Motor neuron (in vitro differentiated cells): ENCODE results near the gene AP1S1. TPM values are rescaled to one million over a fixed set of nuclear protein-coding genes. Genes with fewer than 3 reads are reported as not detected.

Source experiments
- ATAC-seq, 8 experiments: fragments of 200-7000 bp; cut with Tn5 transposase; replicated peaks in 6 of 8; 2 replicates each; pipeline ENCODE4 v1.8.0; 2021; ENCODE audit warnings: mild to moderate bottlenecking in 8 of 8, moderate library complexity in 8 of 8
- H3K27ac ChIP-seq, 2 donors: fragments of 250-450 bp; sonication (Bioruptor Pico); 2 replicates each; pipeline ENCODE4 v1.9.0; 2021; ENCODE audit warnings: antibody characterized with exemption in 2 of 2, mild to moderate bottlenecking in 2 of 2, moderate library complexity in 1 of 2
- H3K4me1 ChIP-seq, 2 donors: fragments of 250-450 bp; sonication (Bioruptor Pico); replicated peaks in 1 of 2; 2 replicates each; pipeline ENCODE4 v1.6.1; 2021; ENCODE audit warnings: antibody characterized with exemption in 2 of 2, mild to moderate bottlenecking in 2 of 2, moderate library complexity in 1 of 2
- H3K4me3 ChIP-seq, 5 donors: fragments of 250-450 bp; sonication (Bioruptor Pico); 2 replicates each; pipeline ENCODE4 v1.9.0; 2021; ENCODE audit warnings: antibody characterized with exemption in 5 of 5, mild to moderate bottlenecking in 5 of 5, moderate library complexity in 4 of 5
- WGBS, 10 experiments: fragments of 450-650 bp; shearing (Covaris generic); methylation state at CpG; one replicate each; pipeline ENCODE4 v1.0.0; 2022; 5-methylcytosine and 5-hydroxymethylcytosine counted together
- in situ Hi-C, 9 experiments: fragments of 400-800 bp; cut with MboI; loops; one replicate each; pipeline ENCODE4 v1.15.0; 2021; ENCODE audit warnings: low sequenced_read_pairs in 9 of 9, low pct_unique_long_range_greater_than_20kb in 2 of 9; ENCODE audit not compliant: unreplicated experiment in 9 of 9
- total RNA-seq, 8 experiments: library from RNA; unstranded; fragments of 300-600 nt; gene quantifications; 2 replicates each; pipeline versions ENCODE4 v1.2.3 to v1.2.4, GENCODE V29; 2022

The AP1S1 gene
- total RNA-seq, 8 experiments from 2014 or later, result 46.8 to 135 (median 77.0) TPM

DNA sequence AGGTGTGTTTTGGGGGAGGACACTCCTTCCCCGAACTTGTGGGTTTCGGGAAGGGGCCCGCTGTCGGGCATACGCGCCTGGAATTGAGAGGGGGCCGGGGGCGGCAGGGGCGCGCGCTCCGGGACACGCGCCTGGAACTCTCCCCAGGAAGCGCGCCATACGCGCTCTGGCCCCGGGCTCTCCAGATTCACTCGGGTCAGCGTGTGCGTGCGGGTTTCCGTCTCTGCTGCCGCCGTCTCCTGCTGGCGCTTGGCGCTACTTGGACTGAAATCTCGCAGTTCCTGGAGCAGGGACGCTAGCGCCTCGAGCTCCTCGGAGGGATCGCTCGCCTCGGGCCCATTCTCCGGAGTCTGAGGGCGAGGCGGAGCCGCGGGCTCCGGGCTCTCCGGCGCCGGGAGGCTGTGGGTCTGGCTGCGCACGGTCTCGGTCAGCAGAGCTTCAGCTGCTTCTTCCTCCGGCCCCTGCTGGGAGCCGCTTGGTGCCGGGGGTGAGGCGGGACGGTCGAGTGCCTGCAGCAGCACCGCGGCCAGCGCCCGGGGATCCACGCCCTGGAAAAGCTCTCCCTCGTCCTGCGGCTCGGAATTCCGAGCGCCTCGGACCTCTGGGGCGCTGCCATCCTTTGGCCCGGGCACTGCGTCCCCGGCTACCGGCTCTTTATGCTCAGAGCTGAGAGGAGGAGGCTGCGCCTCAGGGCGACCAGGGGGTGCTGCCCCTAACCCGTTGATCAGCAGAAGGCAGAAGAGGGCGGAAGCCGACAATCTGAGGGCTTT, 10.0 kb downstream of the AP1S1 start:
- Histone ChIP-seq H3K4me3 (peak overlapping the region; percentile 41 to 85 (median 47)), H3K27ac (peak overlapping the region; percentile 91 to 94)
- WGBS, 10 experiments, result 0 to 40% (median 0%) methylated on average over 1 to 22 of the region's 75 CpGs; no CpG with 5 or more reads in 4 of the 10 experiments

DNA sequence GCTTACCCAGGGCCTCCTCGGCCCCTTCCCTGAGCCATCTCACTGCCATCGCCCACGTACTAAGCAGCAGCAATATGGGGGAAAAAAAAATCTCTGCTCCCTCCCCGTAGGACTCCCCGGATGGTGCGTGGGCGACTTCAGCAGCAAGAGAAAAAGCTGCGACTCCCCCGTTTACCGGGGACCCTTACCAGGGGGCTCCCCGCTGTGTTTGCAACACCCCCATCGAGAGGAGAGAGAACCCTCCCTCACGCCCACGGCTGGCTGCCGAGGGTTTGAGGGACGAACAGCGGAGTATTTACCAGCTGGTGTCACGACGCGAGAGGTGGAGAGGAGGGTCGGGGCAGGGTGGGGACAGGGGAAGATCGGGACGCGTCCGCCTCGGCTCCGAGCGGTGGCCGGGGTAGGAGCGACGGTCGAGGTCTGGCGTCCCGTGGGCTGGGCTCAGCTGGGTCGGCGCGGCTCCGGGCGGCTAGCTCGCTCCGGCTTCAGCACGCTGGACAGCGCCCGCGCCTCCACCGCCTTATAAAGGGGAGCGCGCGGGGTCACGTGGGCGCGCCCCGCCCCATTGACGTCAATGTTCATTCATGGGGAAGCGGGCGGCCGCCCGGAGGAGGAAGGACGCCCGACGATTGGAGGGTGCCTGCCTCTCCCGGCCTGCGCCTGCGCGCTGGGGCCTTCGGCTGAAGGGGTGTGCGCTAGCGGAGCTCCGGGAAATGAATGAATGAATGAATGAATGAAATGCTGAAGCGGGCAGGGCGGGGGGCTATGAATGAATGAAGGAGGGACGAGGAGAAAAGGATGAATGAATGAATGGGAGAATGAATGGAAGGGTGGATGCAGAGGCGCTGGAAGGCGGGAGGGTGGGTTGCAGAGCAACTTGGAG, 11.0 kb downstream of the AP1S1 start, which contains the start of gene VGF:
Gene VGF, minus strand, starts transcription at position 495 of the 883 bp plus-strand sequence. CDS start 726 bp downstream, outside the sequence.
- peak within 1 kb of the TSS; percentile 5 to 94 for H3K27ac ChIP-seq
- peak within 1 kb of the TSS; percentile 41 to 85 (median 47) for H3K4me3 ChIP-seq
- ATAC-seq, result peak; percentile 46 to 77 (median 56)
- in situ Hi-C loops, result no loop called here
- H3K4me1 ChIP-seq, result peaks cover 34 to 37% of the 10 kb centered on the region in 2 donors
- 0 to 27% (median 3%) methylated on average over 2 to 21 of the region's 74 CpGs; no CpG with 5 or more reads in 5 of the 10 experiments for WGBS, 10 experiments

More for the DNA sequence above, 10.0 kb downstream of the AP1S1 start:
- H3K4me1 ChIP-seq, result peaks cover 25 to 29% of the 10 kb centered on the region in 2 donors
- ATAC-seq, result peak in 3 of 8 experiments; percentile 13 to 30 (median 23)
- in situ Hi-C loops, result no loop called here

DNA sequence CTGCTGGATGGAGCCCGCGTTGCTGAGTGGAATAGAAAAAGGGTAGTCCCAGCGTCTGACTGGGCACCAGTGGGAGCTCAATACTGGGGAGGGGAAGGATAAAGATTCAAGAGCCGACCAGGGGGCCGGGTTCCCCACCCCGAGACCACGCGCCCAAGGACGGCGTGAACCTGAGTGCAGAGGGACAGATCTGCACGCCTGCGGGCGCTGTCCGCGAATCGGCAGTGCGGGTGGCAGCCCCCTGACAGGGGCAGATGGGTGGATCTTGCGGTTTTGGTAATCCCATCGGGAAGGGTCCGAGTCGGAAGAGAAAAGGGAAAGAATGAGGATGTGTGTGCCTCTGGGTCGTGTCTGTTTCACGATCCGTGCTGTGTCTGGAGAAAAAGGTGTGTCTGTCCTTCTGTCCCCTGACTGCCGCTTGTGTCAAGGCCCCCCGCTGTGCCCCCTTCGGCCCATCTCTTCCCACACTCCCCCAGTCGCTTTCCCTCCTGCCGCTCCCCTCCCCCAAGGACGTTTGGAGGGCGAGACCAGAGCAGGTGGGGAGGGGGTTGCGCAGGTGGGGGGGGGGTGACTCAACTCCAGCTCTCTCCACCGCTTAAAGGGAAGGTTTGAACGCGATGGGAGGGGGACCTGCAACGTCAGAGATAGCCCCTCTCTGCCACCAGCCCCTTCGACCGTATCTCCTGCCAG, 11.8 kb downstream of the AP1S1 start:
- peak overlapping the region in 1 of 2 donors; percentile 69 for H3K27ac ChIP-seq

DNA sequence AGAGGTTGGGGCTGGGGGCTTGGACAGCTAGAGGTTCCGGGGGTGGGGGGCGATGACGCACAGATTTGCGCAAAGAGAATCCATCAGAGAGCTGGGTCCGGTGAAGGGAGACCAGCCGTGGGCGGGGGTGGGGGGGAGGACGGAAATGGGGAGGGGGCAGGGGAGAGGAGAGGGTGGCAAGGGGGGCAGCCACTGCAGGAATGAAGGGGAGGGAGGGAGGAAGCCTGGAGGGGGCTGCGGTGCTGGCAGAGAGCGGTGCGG, 12.3 kb downstream of the AP1S1 start:
- peak overlapping the region; percentile 71 to 72 for H3K27ac ChIP-seq

More for the DNA sequence above, 11.8 kb downstream of the AP1S1 start:
- 0% methylated on average over 2 of the region's 38 CpGs; no CpG with 5 or more reads in 9 of the 10 experiments for WGBS, 10 experiments
- Histone ChIP-seq H3K4me1 (peaks cover 34 to 37% of the 10 kb centered on the region in 2 donors), H3K4me3 (peak overlapping the region; percentile 22 to 85 (median 47))
- peak in 5 of 8 experiments; percentile 1 to 27 (median 5) for ATAC-seq
- in situ Hi-C loops, result no loop called here

DNA sequence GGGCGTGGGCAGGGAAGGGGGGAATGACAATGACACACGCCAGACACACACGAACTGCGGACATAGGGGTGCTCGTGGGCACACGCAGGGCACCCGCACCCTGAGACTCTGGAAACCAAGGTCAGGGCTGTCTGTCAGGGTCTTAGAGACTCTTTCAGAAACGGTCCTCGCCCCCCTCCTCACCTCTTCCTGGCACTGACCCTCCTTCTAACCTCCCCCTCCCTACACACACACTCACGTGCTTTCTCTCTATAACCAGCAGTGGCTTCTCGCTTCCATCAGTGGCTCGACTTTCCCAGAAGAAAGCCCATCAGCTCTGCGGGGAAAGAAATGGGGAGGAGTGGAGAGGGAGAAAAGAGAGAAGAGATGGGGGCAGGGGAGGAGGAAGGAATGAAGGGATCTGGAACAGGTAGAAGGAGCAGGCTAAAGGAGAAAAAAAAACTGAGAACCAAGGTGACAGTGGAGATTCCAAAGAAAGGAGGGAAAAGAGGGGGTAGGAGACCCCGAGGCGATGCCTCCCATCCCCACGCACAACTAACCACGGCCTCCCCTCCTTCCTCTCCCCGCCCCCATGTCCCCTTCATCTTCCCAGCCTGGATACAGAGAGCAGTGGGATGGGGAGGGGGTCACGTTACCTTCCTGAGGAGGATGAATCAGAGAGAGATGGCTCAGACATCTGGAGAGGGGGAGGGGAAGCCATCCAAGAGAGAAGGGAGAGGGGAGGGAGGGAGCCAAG, 12.8 kb downstream of the AP1S1 start:
- Histone ChIP-seq H3K4me3 (peak overlapping the region; percentile 22 to 85 (median 47)), H3K4me1 (peaks cover 37 to 42% of the 10 kb centered on the region in 2 donors), H3K27ac (peak overlapping the region; percentile 71 to 72)
- in situ Hi-C loops, result no loop called here
- WGBS, 10 experiments, result 0% methylated on average over 1 to 3 of the region's 19 CpGs; no CpG with 5 or more reads in 6 of the 10 experiments
- peak in 5 of 8 experiments; percentile 6 to 24 (median 16) for ATAC-seq

More for the DNA sequence above, 12.3 kb downstream of the AP1S1 start:
- no peak for ATAC-seq
- peak overlapping the region; percentile 22 to 85 (median 47) for H3K4me3 ChIP-seq
- peaks cover 34 to 39% of the 10 kb centered on the region in 2 donors for H3K4me1 ChIP-seq
- in situ Hi-C loops, result no loop called here
- no CpG with 5 or more reads among the region's 11 CpGs for WGBS, 10 experiments

DNA sequence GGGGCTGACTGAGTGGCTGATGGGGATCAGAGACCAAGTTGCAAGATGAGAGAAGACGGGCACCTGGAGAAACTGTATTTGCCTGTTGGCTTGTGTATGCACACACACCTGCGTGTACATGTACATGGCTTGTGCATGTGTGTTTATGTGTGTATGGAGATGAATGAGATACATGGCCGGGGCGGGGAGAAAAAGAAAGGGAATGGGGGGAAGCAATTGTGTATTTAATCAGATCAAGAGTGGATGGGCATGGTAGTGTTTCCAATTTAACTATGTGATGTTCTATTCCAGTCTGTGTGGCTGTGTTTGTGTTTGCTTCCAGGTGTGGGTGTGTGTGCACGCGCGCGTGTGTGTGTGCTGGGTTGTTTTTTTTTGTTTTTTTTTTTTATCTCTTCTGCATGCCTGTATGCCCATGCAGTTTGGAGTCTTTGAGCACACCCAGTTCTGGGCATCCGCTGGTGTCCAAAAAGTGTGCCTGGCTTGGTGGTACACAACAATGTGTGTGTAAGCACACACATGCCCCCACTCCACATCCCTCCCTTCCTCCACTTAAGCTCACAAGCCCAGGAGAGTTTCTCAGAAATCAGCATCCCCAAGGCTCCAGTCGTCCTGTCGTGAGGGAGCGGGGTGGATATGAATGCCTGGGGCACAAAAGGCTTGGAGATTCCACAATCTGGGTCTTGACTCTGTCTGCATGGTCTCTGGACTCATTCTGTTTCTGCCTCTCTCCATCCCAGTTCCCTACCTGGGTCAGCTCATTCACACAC, 13.6 kb downstream of the AP1S1 start:
- peak overlapping the region; percentile 22 to 85 (median 47) for H3K4me3 ChIP-seq
- in situ Hi-C loops, result no loop called here
- peak overlapping the region in 1 of 2 donors; percentile 71 for H3K27ac ChIP-seq
- ATAC-seq, result no peak
- WGBS, 10 experiments, result 0 to 4% (median 0%) methylated on average over 1 to 6 of the region's 12 CpGs; no CpG with 5 or more reads in 1 of the 10 experiments
- H3K4me1 ChIP-seq, result peaks cover 38 to 42% of the 10 kb centered on the region in 2 donors

DNA sequence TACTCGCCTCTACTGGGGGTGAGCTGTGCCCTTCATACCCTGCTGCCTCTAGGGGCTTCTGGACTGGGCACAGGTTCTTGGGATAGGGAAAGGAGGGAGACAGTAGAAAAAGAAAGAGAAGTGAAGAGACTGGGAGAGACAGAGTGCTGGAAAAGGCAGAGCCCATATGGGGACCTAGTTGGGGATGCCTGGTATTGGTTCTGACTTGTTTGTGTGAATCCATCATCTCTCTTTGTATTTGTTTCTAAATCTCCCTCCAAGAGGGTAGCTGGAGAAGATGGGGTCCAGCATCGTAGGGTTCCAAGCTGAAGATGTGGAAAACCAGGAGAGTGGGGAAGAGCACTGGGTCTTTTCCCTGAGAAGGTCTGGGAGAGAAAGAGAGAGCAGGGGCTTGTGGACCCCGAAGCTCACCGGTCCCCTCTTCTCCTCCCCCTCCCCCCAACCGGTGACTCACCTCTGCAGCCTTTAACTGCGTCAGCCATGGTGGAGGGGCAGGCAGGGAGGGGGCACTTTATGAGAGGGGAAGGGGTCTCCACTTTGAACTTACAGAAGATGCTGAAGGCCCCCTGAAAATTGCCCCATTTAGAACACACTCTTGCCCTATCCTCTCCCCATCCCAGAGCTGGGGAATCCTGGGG, 14.3 kb downstream of the AP1S1 start:
- in situ Hi-C loops, result no loop called here
- no peak for ATAC-seq
- WGBS, 10 experiments, result 0 to 21% (median 0%) methylated on average over 1 to 4 of the region's 6 CpGs; no CpG with 5 or more reads in 5 of the 10 experiments
- H3K4me1 ChIP-seq, result peaks cover 45 to 49% of the 10 kb centered on the region in 2 donors
- H3K27ac ChIP-seq, result peak overlapping the region in 1 of 2 donors; percentile 66
- H3K4me3 ChIP-seq, result peak overlapping the region; percentile 27 to 85 (median 47)

DNA sequence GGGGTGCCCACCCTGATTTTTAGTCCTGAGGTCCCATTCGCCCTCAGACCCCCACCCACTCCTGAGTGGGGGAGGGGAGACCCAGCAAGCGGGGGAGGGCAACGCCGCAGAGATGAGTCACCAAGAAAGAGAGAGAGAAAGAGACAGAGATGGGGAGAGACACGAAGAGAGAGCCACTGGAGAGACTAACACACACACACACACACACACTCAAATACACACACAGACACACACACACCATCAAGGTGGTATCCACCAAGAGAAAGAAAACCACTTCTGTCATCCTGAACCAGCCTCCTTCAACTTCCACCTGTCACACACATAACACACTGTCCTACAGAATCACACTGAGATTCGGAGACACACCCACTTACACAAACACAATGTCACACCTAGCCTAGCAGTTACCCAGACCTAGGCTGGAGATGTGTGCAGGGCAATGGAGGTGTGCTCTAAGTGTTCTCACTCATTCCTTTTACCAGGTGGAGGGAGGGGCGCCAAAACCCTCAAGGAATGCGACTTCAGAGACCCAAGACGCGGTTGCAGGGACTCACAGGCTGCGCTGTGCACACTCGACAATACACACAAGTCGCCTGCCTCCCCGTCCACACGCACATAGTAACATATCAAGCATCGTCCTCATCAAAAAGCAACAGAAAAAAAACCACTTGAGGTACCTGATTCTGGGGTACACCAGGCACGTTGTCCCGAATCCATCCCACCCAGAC, 15.0 kb downstream of the AP1S1 start:
- H3K4me3 ChIP-seq, result peak overlapping the region; percentile 27 to 85 (median 47)
- ATAC-seq, result peak in 1 of 8 experiments; percentile 1
- H3K27ac ChIP-seq, result peak overlapping the region in 1 of 2 donors; percentile 66
- WGBS, 10 experiments, result 0 to 9% (median 2%) methylated on average over 1 to 11 of the region's 18 CpGs; no CpG with 5 or more reads in 7 of the 10 experiments
- peaks cover 49 to 51% of the 10 kb centered on the region in 2 donors for H3K4me1 ChIP-seq
- in situ Hi-C loops, result no loop called here

DNA sequence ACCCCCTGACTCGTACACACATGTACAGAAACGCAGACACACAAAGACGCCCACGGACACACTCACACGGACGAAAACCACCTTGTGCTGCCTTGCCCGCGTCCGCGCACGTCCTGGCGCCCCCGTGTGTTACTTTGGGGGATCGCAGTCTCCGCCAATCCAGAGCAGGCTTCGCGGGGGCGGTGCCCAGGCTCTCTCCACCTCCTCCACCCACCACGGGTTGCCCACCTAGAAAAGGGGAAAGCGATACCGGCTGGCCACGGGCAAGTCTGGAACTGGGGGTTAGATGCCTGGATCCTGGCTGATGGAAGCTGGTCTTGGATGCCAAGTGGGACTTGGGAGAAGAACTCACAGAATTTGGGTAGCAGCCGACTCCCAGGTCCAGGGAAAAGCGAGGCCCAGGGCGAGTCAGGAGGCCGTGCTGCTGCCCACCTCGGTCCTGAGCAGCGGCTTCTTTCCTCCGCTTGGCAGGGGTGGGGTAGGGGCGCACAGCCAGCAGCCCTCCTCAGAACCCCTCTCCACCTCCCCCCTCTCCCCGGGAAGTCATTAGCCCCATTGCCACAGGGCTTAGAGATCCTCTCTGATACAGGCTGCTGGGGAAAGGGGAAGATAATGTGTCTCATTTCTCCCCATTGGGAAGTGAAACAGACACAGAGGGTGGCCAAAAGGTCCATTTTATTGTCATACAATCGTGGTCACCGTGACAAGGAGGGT, 15.7 kb downstream of the AP1S1 start:
- WGBS, 10 experiments, result 0 to 2% (median 0%) methylated on average over 1 to 15 of the region's 33 CpGs; no CpG with 5 or more reads in 5 of the 10 experiments
- ATAC-seq, result peak; percentile 6 to 59 (median 13)
- H3K4me3 ChIP-seq, result peak overlapping the region; percentile 27 to 85 (median 47)
- H3K4me1 ChIP-seq, result peaks cover 49 to 51% of the 10 kb centered on the region in 2 donors
- in situ Hi-C loops, result no loop called here
- peak overlapping the region in 1 of 2 donors; percentile 66 for H3K27ac ChIP-seq
